CD4-positive, alpha-beta T cell treated with Interferon gamma for 1 hour (primary cell): ENCODE results near the gene PKP3.
A peak's percentile ranks its signal among the peaks of the same experiment; 100 is the strongest.
"Not testable (repeated sequence)": the region's sequence is repeated elsewhere in the genome, so short reads cannot be mapped to it uniquely, and the experiment has no call there.

ENCODE experiments used
- DNase-seq: peaks from one replicate; pipeline ENCODE4 v3.0.0-alpha.2; 2020

PKP3 gene

DNA sequence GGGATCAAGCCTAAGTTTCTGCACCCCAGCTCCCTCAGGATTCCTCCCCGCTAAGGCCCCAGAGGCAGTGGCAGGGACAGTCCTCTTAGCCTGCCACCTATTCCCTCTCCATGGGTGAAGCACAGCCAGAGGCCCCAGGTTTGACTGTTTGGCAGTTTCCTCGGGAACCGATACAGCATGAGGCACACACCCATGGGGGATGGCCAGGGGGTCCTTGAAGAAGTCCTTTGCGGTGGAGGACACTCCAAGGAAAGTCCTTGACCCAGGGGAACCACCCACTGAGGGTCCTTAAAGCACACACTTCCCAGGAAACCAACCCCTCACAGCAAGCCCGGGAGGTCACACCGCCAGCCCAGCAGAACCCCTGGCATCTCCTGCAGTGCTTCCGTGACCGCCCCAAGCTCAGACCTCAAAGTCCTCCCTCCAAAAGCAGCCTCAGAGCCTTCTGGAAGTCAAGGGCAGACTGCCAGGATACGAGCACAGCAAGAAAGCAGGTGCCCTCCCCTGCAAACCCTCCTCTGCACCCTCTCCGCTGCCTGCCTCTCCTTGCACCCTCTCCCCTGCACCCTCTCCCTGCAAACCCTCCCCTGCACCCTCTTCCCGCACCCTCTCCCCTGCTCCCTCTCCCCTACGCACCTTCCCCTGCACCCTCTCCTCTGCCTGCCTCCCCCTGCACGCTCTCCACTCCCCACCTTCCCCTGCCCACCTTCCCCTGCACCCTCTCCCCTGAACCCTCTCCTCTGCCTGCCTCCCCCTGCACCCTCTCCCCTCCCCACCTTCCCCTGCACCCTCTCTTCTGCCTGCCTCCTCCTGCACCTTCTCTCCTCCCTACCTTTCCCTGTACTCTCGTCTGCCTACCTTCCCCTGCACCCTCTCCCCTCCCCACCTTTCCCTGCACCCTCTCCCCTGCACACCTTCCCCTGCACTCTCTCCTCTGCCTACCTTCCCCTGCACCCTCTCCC lies 19.4 kb downstream of the PKP3 start:
- no peak for DNase-seq

DNA sequence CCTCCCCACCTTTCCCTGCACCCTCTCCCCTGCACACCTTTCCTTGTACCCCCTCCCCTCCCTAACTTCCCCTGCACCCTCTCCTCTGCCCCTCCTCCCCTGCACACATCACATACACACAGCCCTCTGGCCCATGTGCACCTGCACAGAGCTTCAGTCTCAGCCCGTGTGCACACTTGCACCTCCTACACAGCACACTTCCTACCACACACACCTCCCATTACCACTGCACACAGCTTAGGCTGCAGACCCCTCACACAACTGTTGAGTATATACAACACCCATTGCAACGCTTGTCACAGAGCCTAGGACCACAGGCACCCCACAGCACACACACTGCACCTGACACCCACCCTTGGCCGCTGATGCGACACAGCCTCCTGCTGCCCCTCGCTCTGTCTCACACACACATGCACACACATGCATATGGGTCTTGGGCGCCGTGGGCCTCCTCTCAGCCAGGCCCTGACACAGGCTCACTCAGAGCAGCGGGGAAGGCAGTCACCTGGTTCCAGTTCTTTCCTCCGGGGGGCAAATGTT lies 20.4 kb downstream of the PKP3 start:
- no peak for DNase-seq

DNA sequence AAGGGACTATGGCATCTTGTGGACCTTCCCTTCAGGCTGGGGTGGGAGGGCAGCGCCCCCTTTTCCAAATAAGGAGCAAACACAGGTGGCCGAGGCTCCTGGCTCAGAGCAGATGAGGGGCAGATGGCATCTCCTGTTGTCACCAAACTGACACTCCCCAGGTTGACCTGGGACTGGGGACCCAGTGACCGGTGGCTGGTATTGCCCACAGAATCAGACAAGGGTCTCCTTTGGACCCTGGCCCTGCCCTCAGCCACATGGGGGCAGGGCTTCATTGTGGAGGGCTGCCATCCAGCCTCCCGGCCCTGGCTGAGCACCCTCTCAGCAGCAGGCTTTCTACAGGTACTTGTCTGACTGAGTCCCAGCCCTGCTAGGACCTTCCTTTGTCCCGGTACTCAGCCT lies 21.6 kb downstream of the PKP3 start:
- no peak for DNase-seq

DNA sequence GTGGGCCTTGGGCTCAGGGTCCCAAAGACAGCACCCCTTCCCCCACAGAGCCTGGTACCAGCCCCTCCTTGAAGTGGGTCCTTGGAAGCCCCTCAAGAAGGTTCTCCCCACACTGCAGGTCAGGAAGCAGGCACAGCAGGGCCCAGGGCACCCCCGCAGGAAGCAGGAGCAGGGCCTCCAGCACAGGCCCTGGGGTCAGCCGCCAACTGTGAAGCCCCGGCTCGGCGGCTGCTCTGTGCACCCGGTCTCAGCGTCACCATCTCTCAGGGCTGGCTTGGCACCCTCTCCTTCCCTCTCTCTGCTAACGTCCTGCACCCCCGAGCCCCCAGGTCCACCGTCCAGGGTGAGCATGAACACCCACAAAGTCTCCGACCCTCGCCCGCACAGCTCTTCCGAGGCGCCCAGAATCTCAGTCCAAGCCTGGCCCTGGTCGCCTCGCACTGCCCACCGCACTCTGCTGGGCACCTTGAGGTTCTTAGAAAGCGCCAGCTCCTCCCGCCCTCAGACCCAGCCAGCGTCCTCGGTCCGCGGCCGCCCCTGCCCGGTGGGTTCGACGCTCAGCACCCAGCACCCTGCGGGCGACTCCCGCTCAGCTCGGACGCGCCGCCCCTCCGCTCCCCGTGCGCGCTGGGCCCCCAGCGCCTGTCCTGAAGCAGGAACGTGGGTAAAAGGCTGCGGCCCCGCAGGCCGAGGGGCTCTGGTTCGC lies 22.2 kb downstream of the PKP3 start:
- DNase-seq = no peak

DNA sequence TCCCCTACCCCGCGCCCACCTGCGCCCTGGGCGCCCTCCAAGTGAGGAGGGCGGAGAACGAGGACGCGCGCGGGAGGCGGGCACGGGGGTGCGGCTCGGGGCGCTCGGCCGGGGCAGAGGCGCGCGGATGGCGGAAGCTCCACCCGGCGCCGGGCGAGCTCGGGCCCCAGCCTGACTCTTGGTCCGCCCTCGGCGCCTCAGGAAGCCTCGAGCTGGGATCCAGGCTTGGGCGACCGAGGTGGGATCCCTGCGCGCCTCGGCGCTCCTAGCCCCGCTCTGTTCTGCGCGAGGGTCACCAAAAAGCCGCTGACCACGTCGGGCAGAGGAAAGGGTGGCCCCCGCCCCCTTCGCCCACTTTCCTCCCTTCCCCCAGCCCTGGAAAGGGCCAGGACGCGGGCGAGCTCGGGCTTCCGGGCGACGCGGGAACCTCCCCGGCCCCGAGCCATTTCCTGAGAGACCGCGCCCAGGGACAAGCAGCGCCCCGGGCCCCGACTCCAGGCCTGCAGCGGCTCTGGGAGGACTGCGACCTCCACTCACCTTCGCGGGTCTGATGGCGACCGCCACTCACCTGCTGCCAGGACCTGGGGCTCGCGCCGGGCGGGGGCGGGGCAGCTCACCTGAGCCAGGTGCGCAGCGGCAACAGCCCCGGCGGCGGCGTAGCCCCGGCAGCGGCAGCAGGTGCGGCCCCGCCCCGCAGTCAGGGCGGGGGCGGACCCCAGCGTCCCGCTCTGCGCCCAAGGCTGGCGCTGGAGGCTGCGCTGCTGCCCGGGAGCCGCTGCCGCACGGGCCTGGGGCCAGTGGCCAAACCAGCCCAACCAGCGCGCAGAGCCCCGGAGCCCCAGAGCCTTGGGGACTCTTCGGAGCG lies 23.0 kb downstream of the PKP3 start:
- peak; percentile 23 for DNase-seq

DNA sequence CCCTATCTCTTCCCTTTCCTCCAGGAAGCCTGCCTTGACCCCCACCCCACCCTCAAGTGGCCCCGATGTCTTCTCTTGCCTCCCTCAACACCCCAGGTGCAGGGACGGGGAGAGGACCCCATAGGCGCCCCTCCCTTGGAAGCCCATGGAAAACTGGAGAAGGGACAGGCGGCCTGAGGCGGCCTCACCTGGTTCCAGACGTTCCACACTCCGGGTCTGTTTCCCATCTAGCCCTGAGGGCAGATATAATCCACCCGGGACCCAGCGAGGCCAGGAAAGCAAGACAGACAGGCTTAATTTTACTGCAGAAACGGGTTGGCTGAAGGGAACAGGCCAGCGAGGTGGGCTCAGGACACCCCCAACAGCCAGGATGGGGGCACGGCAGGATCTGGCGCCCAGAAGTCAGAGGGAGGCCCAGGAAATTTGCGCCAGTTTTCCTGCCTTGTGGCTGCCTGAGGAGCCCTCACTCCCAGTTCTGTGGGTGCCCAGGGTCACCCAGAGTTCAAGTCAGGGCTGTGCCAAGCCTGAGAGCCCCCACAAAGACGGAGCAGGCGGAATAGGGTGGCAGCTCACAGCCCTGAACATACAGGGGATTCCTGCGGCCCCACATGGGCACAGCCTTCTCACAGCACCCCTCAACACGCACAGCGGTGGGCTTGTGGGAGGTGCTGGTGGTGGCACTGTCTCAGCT lies 23.8 kb downstream of the PKP3 start:
- no peak for DNase-seq

DNA sequence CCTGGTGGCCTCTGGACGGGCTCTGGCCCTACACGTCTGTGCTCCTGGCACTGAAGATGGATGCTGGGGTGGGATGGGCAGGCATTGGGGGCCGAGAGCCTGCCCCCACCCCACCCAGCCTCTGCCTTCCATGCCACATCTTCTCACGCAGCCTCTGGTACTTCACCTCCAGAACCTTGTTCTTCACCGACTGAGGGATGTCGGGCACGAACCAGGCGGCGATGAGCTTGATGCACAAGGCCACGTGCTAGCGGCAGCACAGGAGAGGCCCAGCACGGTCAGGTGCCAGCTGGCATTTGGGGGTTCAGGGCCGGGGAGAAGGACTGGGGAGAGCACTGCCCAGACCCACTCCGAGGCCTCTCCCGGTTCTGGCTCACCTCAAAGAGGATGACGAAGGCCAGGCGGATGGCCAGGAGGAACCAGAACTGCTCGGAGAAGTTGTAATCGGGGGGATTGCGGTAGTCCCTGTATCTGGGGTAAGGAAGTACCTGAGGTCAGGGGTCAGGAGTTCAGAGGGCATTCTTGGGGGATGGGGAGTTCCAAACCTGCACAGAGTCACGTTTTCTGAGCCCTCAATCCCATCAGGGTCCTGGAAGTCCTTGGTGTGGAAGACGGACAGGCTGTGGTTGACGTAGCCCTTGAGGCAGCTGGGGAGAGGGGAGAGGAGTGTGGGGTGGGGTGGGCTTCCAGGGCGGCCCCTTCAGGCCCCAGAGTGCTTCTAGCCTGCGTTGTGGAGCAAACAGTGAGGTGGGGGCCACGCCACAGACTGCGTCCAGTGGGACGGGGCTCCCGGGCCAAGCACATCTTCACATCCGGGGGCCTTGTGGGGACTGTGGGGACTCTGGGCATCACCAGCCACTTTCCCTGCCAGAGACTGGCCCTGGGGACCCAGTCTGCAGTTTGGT lies 24.6 kb downstream of the PKP3 start:
- no peak for DNase-seq

DNA sequence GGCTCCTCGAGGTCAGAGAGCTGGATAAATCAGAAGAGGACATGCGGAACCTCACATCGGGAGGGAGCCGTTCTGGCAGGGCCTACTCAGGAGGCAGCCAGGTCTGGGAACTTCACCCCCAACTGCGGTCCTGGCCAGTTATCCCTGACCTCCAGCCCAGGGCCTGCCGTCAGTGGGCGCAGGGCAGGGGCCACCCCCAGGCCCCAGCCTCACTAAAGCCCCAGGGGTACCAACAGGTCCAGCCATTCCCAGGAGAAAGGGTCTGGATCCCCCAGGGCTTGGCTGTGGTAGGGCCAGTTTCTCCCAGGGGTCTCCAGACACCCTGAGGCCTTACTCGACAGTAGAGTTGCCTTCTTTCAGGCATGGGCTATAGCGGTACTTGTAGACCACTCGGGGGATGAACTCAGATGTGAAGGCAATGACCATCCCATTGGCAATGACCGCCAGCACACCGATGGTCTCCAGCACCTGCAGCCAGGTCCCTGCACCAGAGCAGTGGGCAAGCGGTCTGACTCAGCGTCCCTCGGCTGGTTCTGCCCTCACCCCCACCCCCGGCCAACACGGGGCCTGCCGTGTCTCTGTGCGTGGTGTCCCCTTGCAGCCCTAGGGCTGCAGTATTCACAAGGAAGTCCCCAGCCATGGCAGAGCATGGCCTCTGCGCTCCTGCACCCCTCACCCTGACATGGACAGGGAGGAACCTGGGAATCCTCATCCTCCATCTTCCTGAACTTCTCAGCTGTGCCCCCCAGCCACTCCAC lies 25.4 kb downstream of the PKP3 start:
- DNase-seq = no peak

DNA sequence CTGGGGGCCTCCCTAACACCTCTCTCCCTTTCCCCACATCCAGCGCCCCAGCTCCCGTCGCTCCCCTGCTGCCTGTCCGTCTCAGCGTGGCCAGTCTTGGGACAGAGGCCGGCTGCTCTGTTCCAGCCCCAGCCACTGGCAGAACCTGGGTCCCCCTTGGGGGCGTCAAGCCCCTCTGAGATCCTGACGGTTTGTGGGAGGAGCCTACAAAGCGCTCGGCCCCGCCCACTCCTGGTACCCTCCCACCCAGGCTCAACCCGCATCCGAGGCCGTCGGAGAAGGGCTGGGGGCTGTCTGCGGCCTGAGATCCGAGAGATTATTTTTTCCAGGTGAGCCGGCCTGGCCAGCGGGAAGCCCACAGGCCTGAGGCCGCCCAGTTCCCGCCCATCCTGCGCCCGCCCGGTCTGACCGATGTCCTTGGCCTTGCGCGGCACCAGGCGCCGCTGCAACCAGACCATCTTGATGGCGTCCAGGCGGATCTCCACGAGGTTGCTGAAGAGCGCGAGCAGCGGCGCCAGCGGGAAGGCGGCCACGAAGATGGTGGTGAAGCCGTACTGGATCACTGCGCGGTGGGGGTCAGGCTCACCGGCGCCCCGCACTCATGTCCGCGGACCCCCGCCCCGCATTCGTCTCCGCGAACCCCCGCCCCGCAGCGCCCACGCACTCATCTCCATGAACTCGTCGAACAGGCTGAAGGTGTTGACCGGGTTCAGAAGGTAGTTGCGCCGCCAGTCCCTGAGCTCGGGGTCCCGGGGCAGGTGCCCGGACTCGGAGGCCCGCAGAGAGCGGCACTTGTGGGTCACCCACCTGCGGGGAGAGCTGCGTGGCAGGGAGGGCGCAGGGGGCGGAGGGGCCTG lies 26.3 kb downstream of the PKP3 start:
- DNase-seq = no peak

DNA sequence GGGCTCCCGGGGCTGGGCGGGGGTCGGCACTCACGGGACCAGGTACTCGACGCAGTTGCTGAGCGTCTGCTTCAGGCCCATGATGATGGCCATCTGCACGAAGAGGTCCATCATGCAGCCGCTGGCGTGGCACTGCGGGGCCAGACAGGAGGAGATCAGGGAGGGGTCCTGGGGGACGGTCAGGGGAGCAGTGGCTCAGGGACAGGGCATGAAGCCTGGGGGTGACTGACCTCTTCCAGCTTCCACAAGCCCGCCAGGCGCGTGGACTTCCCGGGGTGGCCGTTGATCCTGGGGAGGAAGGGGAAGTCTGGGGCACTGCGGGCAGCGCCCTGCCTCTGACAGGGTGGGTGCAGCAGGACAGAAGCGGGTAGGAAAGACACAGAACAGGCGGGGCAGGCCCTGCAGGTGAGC lies 26.9 kb downstream of the PKP3 start:
- DNase-seq = no peak

DNA sequence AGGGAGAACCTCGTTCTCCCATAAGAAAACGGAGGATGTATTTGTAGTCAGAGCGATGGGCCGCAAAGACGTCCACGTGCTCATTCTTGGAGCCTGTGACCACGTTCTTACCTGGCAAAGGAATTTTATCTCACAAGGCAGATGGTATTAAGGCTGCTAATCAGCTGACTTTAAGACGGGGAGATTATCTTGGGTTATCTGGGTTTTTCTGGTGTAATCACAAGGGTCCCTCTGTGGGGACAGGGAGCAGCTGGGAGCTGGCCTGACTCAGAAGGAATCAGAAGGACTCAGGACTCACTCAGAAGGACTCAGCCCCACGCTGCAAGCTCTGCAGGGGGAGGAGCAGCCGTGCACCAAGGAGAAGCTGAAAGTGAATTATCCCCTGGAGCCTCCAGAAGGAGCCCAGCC lies 28.2 kb downstream of the PKP3 start:
- DNase-seq = no peak

DNA sequence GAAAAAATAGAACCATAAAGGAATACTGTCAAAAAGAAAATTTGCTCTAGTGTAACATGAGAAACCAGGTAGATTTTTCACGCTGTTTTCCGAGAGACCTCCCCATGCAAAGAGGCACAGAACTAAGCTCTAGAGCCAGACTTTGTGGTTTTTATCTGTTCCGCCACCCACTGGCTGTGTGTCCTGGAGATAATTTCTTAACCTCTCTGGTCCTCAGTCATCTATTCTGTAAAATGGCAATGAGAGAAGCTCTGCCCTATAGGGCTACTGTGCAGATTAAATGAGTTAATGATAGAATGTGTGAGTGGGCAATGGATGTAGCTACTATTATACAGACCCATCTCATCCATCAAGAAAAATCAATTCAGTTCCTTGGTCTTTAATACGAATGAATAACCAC lies 30.2 kb downstream of the PKP3 start:
- no peak for DNase-seq

DNA sequence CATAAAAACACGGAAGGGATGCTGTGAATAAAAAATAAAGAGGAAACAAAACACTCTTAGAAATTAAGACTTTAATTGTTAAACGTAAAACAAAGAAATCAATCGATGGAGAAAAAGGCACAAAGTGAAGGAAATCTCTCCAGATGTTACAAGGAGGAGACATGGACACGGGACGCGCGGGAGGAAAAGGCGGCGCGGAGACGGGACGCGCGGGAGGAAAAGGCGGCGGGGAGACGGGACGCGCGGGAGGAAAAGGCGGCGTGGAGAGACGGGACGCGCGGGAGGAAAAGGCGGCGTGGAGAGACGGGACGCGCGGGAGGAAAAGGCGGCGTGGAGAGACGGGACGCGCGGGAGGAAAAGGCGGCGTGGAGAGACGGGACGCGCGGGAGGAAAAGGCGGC lies 30.8 kb downstream of the PKP3 start:
- not testable (repeated sequence) for DNase-seq

DNA sequence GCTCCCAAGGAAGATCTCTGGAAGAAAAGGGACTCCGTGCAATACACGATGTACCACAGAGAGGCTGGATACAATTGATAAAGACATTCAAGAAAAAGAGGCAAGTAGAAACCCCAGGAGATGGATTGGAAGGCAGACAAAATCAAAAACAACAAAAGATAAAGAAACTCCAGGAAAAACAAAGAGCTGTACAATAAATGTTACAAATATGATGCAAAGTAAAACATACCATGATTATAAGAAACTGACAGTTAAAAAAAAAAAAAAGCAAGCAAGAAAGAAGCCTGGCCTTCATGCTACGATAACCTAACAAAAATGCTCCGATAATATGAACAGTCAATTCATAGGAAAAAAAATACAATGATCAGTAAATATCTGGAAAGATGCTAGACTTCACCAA lies 31.3 kb downstream of the PKP3 start:
- DNase-seq = no peak

DNA sequence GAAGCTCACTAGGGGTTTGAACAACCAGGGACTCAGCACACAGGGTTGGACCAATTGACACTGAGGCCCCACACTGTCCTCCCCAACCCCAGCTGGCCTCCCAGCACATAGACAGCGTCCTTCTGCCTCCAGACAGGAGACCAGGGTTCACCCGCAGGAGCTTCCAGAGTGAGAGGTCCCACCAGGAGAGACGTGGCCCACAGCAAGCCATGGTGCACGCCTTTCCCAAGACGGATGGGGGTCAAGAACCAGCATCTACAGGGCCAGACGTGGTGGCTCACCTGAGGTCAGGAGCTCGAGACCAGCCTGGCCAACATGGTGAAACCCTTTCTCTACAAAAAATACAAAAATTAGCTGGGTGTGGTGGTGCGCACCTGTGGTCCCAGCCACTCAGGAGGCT lies 32.8 kb downstream of the PKP3 start:
- DNase-seq = no peak

DNA sequence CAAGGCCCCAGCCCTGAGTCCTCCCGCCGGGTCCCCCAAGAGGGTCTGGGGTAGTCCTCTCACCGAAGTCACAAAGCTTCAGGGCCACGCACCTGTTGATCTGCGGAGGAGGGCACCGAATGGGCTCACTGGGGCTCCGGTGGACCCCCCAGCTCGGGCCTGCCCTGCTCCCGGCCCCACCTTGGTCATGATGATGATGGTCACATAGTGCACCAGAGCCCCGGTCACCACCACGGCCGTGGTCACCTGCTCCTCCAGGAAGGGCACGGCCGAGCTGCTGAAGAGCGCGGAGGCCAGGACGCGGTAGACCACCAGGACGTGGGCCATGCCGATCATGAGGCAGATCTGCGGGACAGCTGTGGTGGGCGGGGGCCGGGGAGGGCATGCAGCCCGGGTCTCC lies 34.3 kb downstream of the PKP3 start:
- no peak for DNase-seq

DNA sequence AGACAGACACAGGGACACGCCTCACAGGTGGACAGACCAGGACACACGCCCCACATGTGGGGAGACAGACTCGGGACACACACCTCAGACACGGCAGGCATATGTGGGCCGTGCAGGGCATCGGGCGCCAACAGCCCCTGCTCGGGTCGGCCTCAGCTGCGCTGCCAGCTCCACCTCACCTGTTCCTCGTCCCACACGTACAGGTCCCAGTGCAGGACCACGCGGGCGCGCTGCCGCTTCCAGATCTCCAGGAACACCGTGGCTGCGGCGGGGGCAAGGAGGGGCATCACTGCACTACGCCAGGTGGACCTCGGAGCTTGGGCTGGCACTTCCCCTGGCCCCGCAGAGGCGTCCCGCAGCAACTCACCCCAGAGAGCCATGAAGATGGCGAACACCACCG lies 35.4 kb downstream of the PKP3 start:
- no peak for DNase-seq

DNA sequence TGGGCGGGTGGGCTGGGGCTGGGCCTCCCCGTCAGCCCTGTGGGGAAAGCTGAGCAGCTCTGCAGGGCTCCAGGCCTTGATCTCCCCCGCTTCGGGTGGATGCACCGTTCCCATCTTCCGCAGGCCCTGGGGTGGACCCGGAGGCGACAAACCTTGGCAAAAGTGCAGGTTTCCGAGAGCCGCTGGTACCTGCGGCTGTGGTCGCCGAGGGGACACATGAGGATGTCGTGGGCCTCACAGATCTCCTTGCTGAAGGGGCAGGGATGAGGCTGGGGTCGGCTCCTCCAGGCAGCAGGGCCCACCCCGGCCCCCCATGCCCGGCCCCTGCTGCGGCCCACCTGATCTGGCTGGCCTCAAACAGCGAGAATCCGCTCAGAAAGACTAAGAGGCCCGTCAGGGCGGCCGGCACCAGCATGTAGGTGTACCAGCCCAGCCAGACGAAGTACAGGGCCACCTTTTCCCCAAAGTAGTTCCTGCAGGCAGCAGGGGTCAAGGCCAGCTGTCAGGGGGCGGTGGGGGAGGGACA lies 36.0 kb downstream of the PKP3 start:
- DNase-seq = no peak

DNA sequence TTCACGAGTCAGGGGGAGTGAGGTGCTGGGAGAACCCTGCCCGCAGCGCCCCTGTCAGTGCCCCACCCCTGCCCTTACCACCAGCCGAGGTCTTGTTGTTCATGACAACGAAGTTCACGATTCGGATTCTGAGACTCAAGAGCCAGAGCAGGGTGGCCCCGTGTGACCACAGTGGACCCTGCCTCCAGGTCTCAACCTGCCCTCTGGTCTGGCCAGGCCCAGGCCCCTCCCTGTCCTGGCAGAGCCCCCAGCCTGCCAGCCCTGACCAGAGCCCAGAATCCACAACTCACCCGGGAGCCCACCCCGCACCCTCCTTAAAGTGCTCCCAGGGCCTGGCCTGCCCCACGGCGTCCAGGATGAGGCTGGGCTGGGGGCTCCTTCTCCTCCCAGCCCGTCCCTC lies 37.9 kb downstream of the PKP3 start:
- DNase-seq = no peak
